Fibroblast of pulmonary artery (primary cell): ENCODE results near the gene POLR3GL.

Experiments used
- DNase-seq: peaks from one replicate; pipeline ENCODE4 v3.0.0-alpha.2; 2010; ENCODE audit warnings: low read depth
- H3K4me3 ChIP-seq: replicated peaks from 2 replicates; pipeline ENCODE4 v1.5.1; 2011; ENCODE audit warnings: low read depth, mild to moderate bottlenecking, control low read depth, low read length, moderate library complexity
- CTCF ChIP-seq: IDR thresholded peaks from 2 replicates; pipeline ENCODE4 v1.5.1; 2011; ENCODE audit warnings: mild to moderate bottlenecking, control low read depth, low read length, inconsistent platforms; ENCODE audit errors: missing control alignments

The POLR3GL gene

GRCh38 chr1:146010126-146010738 lies 45.7 kb downstream of the POLR3GL start:
- no peak for DNase-seq
- no peak for TF ChIP-seq CTCF
- H3K4me3 ChIP-seq = no peak overlapping the region

- peak; percentile 76 for TF ChIP-seq CTCF
- no peak overlapping the region for H3K4me3 ChIP-seq
- peak; percentile 88 for DNase-seq
Observed at GRCh38 chr1:146012703-146013558, 48.4 kb downstream of the POLR3GL start.

DNA sequence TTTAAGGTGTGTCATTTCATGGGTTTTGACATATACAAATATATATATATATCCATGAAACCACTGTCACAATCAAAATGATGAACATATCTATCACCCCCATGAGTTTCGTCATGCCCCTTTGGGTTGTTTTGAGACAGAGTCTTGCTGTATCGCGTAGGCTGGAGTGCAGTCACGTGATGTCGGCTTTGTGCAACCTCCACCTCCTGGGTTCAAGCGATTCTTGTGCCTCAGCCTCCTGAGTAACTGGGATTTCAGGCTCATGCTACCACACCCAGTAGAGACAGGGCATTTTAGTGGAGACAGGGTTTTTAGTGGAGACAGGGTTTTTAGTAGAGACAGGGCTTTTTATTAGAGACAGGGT lies 49.1 kb downstream of the POLR3GL start:
- no peak overlapping the region for H3K4me3 ChIP-seq
- no peak for TF ChIP-seq CTCF
- no peak for DNase-seq

DNA sequence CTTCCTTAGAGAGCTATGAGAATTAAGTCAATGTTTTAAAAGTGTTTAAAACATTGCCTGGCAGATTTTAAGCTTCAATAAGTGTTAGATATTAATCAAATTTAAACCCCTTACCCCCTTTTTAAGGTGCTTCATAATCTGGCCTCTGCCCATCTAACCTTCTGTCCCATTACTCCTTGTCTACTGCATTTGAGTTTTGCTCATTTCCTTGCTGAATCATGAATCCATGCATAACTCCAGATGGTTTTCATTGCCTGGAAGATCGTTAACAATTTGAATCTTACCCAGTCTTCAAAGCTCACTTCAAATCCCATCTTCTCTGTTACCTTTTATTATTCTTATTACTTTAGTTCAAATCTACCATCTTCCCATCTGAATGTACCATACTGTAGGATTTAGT lies 52.4 kb downstream of the POLR3GL start:
- TF ChIP-seq CTCF = no peak
- DNase-seq = no peak
- no peak overlapping the region for H3K4me3 ChIP-seq

DNA sequence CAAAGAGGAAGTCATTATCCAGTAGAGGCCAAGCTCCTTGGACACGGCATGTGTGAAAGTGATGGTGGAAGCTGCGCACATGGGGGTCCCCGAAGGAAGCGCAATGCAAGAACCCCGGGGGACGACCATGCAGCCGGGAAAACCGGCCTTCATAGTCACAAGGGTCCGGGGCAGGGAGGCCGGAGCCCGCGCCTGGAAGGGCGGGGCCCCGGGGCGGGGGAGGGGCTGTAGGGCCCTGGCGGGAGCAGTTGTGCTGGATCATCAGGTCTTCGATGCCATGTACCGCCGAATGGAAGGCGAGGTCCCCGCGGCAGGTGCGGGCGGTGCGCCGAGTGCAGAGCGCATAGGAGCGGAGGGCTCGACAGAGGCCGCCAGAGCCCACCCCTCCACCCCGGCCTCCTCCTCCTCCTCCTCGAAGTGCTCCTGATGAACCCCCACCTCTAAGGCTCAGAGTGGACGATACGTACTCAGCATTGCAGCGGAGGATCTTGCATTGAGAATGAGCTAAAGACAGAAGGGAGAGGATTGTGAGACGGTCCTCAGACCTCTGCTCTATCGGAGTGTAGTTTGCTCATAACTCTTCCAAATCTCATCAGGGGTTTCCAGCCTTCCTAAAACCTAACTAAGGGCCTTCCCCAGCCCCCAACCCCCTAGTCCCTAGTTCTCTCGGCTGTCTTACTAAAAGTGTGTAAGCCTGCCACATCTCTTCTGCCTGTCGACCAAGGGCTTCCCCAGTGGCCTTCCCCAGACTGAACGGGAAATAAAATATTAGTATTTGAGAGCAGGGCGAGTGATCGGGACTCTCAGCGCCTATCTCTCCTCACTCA lies 55.0 kb downstream of the POLR3GL start:
- DNase-seq = no peak
- no peak overlapping the region for H3K4me3 ChIP-seq
- no peak for TF ChIP-seq CTCF

DNA sequence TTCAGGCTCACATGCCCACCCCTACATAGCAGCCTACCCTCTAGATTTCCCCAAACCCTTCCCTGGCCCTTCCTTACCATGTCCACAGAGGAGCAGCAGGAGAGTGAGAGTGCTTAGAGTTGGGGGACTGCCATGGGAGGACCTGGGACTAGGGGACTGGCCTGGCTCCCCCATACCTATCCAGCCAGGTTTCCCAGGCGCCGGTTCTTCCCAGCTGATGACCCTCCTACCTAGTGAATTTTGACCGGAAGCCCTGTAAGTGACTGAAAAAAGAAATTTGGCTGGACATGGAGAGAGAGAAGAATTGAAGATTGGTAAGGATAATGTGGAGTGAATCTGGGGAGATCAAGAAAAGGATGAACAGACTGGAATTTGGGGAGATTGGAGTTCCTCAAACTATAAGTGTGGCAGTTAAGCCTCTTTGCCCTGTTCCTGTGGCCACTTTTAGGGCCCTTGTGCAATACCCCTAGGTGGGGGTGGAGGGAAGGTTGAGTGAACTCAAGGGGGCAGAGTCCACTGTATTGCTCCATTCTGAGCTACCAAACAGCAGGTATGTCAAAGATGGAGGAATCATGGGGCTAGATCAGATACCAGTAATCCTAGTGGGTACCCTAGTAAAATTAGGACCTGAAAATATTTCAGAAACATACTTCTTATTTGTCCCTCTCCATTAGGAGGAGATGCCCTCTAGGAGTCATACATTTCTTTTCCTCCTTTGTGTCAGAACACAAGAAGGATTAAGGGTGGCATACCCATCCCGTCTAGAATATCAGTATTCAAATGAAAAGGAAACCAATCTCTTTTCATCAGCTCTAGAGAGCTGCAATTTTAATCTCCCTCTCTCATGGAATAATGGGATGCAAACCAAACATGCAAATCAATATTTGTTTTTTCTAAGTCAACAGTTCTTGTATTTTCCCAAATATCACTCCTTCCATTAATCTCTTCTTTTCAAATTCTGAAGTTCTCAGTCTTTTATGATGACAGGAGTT lies 55.9 kb downstream of the POLR3GL start:
- no peak for DNase-seq
- TF ChIP-seq CTCF = no peak
- no peak overlapping the region for H3K4me3 ChIP-seq
